ENCODE measurements around the gene PNPLA1.

GRCh38 chr6:36331381-36331780 lies 61.5 kb downstream of the PNPLA1 start:
- no peak for TF ChIP-seq CTCF (IDR thresholded peaks at IDR 0.05)
- no peak for TF ChIP-seq ZFX (IDR thresholded peaks at IDR 0.05; ENCODE audit: borderline replicate concordance)

Data from 22Rv1 (cell line).